IPS DF 4.7 (cell line): ENCODE data around the gene ITPR3.
A peak's percentile ranks its signal among the peaks of the same experiment; 100 is the strongest.
"Not testable (repeated sequence)": the region's sequence is repeated elsewhere in the genome, so short reads cannot be mapped to it uniquely, and the experiment has no call there.

Experiments used
- DNase-seq: peaks from one replicate; pipeline ENCODE4 v3.0.0-alpha.2; 2013; ENCODE audit warnings: low spot score; ENCODE audit errors: extremely low read depth

The ITPR3 gene

GRCh38 chr6:33610779-33611732 is 10.1 kb upstream of the ITPR3 start:
- no peak for DNase-seq

- no peak for DNase-seq
Observed at GRCh38 chr6:33613146-33613794, 7.9 kb upstream of the ITPR3 start.

- DNase-seq, result no peak
Observed at GRCh38 chr6:33613795-33614168, 7.3 kb upstream of the ITPR3 start.

GRCh38 chr6:33616113-33616512 is 5.0 kb upstream of the ITPR3 start:
- DNase-seq, result no peak

GRCh38 chr6:33616913-33617312 is 4.2 kb upstream of the ITPR3 start:
- no peak for DNase-seq

GRCh38 chr6:33619166-33619840 is 1.8 kb upstream of the ITPR3 start:
- no peak for DNase-seq

- no peak for DNase-seq
Observed at GRCh38 chr6:33620158-33620855, 815 bp upstream of the ITPR3 start.

- no peak for DNase-seq
Observed at GRCh38 chr6:33621711-33622388, 728 bp downstream of the ITPR3 start.

- DNase-seq, result no peak
Observed at GRCh38 chr6:33622456-33623431, 1.6 kb downstream of the ITPR3 start.

GRCh38 chr6:33623895-33624381 is 2.8 kb downstream of the ITPR3 start:
- no peak for DNase-seq

GRCh38 chr6:33624856-33625255 is 3.7 kb downstream of the ITPR3 start:
- DNase-seq, result no peak

- no peak for DNase-seq
Observed at GRCh38 chr6:33627876-33628275, 6.8 kb downstream of the ITPR3 start.

GRCh38 chr6:33628401-33628964 is 7.4 kb downstream of the ITPR3 start:
- no peak for DNase-seq

GRCh38 chr6:33630014-33630413 is 8.9 kb downstream of the ITPR3 start:
- DNase-seq, result no peak

GRCh38 chr6:33631521-33631920 is 10.4 kb downstream of the ITPR3 start:
- DNase-seq, result not testable (repeated sequence)

GRCh38 chr6:33631971-33632557 is 10.9 kb downstream of the ITPR3 start:
- DNase-seq, result no peak

- peak; percentile 85 for DNase-seq
Observed at GRCh38 chr6:33632558-33633039, 11.5 kb downstream of the ITPR3 start.

- no peak for DNase-seq
Observed at GRCh38 chr6:33633084-33633461, 12.0 kb downstream of the ITPR3 start.
